Naive thymus-derived CD4-positive, alpha-beta T cell (primary cell): Measurements from ENCODE around the gene PIGA. TPM values are rescaled to one million over a fixed set of nuclear protein-coding genes. Genes with fewer than 3 reads are reported as not detected.
"Not testable (repeated sequence)": the region's sequence is repeated elsewhere in the genome, so short reads cannot be mapped to it uniquely, and the experiment has no call there.

Experiments used
- ATAC-seq: fragments of 150-1000 bp; cut with Tn5 transposase; 2 replicates; pipeline ENCODE4 v1.10.0; 2021; ENCODE audit warnings: mild to moderate bottlenecking, moderate library complexity
- CTCF ChIA-PET: fragments of 350-600 bp; sonication (Branson Sonifier 250); formaldehyde crosslinking; loops from one replicate; lab custom pipeline; 2021; ENCODE audit warnings: antibody characterized with exemption; lab: Charles Lee
- POLR2A ChIA-PET: fragments of 350-600 bp; sonication (Branson Sonifier 250); formaldehyde crosslinking; loops from one replicate; lab custom pipeline; 2021; ENCODE audit warnings: antibody characterized with exemption, inconsistent platforms; lab: Charles Lee
- DNase-seq, 9 donors: peaks; one replicate each; pipeline versions ENCODE4 v3.0.0 to v3.0.0-alpha.2; 2020 to 2022; ENCODE audit warnings: mixed read lengths in 1 of 9
- H3K27ac ChIP-seq: one replicate; pipeline ENCODE4 v1.7.0; 2013; ENCODE audit warnings: mild to moderate bottlenecking, low read depth, low read length, moderate library complexity
- H3K27me3 ChIP-seq, 2 donors: one replicate each; pipeline ENCODE4 v1.7.0; 2013; ENCODE audit warnings: low read length in 2 of 2, mild to moderate bottlenecking in 2 of 2, moderate library complexity in 2 of 2; ENCODE audit not compliant: control insufficient read depth in 2 of 2, insufficient read depth in 2 of 2
- H3K36me3 ChIP-seq, 3 experiments: 1 replicate in 2 of 3; 2 replicates in 1 of 3; pipeline ENCODE4 v1.7.0; 2013; ENCODE audit warnings: low read length in 3 of 3, mild to moderate bottlenecking in 3 of 3, moderate library complexity in 1 of 3; ENCODE audit not compliant: insufficient read depth in 3 of 3, control insufficient read depth in 2 of 3
- H3K4me1 ChIP-seq, 2 donors: one replicate each; pipeline ENCODE4 v1.7.0; 2013; ENCODE audit warnings: low read length in 2 of 2, mild to moderate bottlenecking in 2 of 2, moderate library complexity in 1 of 2; ENCODE audit not compliant: control insufficient read depth in 2 of 2, insufficient read depth in 2 of 2
- H3K4me3 ChIP-seq: 2 replicates; pipeline ENCODE4 v1.7.0; 2013; ENCODE audit warnings: mild to moderate bottlenecking, low read length
- H3K9me3 ChIP-seq, 3 experiments: 1 replicate in 2 of 3; 2 replicates in 1 of 3; pipeline ENCODE4 v1.7.0; 2013; ENCODE audit warnings: low read length in 3 of 3; ENCODE audit not compliant: control insufficient read depth in 2 of 3
- H3K27ac Mint-ChIP-seq, 9 donors: one replicate each; pipeline ENCODE4 v1.8.0; 2020 to 2022; ENCODE audit warnings: mixed read lengths in 9 of 9, mild to moderate bottlenecking in 8 of 9, moderate library complexity in 5 of 9, inconsistent platforms in 2 of 9
- H3K27me3 Mint-ChIP-seq, 5 donors: one replicate each; pipeline ENCODE4 v1.8.0; 2021 to 2022; ENCODE audit warnings: mixed read lengths in 5 of 5, mild to moderate bottlenecking in 1 of 5
- H3K36me3 Mint-ChIP-seq, 5 donors: one replicate each; pipeline ENCODE4 v1.8.0; 2020 to 2022; ENCODE audit warnings: mixed read lengths in 5 of 5, mild to moderate bottlenecking in 3 of 5, inconsistent platforms in 1 of 5
- H3K4me1 Mint-ChIP-seq, 7 donors: one replicate each; pipeline ENCODE4 v1.8.0; 2020 to 2022; ENCODE audit warnings: mixed read lengths in 7 of 7, mild to moderate bottlenecking in 3 of 7, inconsistent platforms in 1 of 7
- H3K4me3 Mint-ChIP-seq, 10 donors: one replicate each; pipeline ENCODE4 v1.8.0; 2020 to 2022; ENCODE audit warnings: mild to moderate bottlenecking in 10 of 10, mixed read lengths in 10 of 10, moderate library complexity in 6 of 10, inconsistent platforms in 2 of 10
- H3K9me3 Mint-ChIP-seq, 11 donors: one replicate each; pipeline ENCODE4 v1.8.0; 2020 to 2022; ENCODE audit warnings: mixed read lengths in 11 of 11, mild to moderate bottlenecking in 4 of 11, inconsistent platforms in 1 of 11, moderate library complexity in 1 of 11
- intact Hi-C, 2 donors: fragments of 100-400 bp; cut with micrococcal nuclease; formaldehyde crosslinking; loops; one replicate each; pipeline ENCODE4 v1.15.1; 2023
- polyA plus RNA-seq, 2 donors: library from polyadenylated mRNA; unstranded; fragments of 300-500 nt; fragmentation: Illumina TruSeq; gene quantifications; one replicate each; pipeline ENCODE4 v1.2.3, GENCODE V29; 2021
- total RNA-seq, 6 experiments: library from RNA in 5 of 6; stranded (reverse) in 5 of 6; gene quantifications; 1 replicate in 5 of 6; 2 replicates in 1 of 6; pipeline ENCODE4 v1.2.3 and lab custom pipeline; 2021 to 2026

The PIGA gene
- total and polyA plus RNA-seq, 7 experiments from 2014 or later, result 4.0 to 102 (median 27.2) TPM

DNA sequence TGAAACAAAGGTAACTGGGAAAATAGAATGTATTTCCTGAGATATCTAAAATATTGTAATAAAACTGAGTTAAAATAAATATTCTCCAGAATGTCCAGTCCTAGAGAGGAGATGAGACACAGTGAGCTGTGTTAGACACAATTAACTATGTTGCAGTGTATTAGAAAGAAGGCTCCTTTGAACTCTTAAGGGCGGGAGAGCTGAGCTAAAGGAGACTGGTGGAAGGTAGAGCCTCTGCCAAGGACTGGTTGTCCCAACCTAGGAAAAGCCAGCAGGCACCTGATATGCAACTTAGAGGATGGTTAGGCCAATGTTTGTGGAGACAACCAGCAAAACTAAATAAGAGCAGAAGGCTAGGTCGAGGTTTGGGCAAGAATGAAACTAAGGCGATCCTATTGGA lies 24.2 kb downstream of the PIGA start:
- ATAC-seq, result no peak
- Mint-ChIP-seq H3K4me1 (no peaks in the 10 kb centered on the region), H3K27ac (no peak overlapping the region), H3K4me3 (no peak overlapping the region), H3K9me3 (no peaks in the 10 kb centered on the region), H3K27me3 (no peaks in the 10 kb centered on the region), H3K36me3 (no peaks in the 10 kb centered on the region)
- CTCF ChIA-PET, result no interaction called here
- intact Hi-C loops, result no loop called here
- Histone ChIP-seq H3K4me1 (no peaks in the 10 kb centered on the region), H3K9me3 (no peaks in the 10 kb centered on the region), H3K27ac (no peak overlapping the region), H3K27me3 (no peaks in the 10 kb centered on the region), H3K4me3 (no peak overlapping the region), H3K36me3 (no peaks in the 10 kb centered on the region)
- DNase-seq, result no peak
- POLR2A ChIA-PET, result no interaction called here

DNA sequence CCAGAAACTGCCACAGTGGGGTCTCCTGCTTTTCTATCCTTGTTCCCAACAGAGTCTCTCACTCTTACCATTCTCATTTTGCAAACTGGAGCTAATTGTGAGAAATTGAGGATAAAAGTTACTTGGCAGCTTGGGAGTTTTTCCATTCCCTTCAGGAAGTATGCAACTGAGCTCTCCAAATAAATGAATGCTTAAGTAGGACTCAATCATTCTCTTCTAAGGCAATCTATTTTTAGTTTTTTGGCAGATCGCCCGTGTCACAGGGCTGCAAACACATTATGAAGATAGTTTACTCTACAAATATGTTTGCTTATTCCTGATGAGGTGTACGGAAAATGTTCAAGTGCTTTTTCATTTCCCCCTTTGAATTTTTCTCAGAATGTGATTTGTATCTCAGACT lies 25.2 kb downstream of the PIGA start:
- no peaks in the 10 kb centered on the region for H3K4me1 Mint-ChIP-seq
- Histone ChIP-seq H3K4me1 (no peaks in the 10 kb centered on the region), H3K27me3 (no peaks in the 10 kb centered on the region), H3K9me3 (no peaks in the 10 kb centered on the region), H3K36me3 (no peaks in the 10 kb centered on the region), H3K4me3 (no peak overlapping the region), H3K27ac (no peak overlapping the region)
- no peak overlapping the region for H3K27ac Mint-ChIP-seq
- intact Hi-C loops, result no loop called here
- no peaks in the 10 kb centered on the region for H3K36me3 Mint-ChIP-seq
- DNase-seq, result no peak
- H3K9me3 Mint-ChIP-seq, result no peaks in the 10 kb centered on the region
- no peak overlapping the region for H3K4me3 Mint-ChIP-seq
- no peak for ATAC-seq
- CTCF ChIA-PET, result no interaction called here
- POLR2A ChIA-PET, result no interaction called here
- H3K27me3 Mint-ChIP-seq, result no peaks in the 10 kb centered on the region

DNA sequence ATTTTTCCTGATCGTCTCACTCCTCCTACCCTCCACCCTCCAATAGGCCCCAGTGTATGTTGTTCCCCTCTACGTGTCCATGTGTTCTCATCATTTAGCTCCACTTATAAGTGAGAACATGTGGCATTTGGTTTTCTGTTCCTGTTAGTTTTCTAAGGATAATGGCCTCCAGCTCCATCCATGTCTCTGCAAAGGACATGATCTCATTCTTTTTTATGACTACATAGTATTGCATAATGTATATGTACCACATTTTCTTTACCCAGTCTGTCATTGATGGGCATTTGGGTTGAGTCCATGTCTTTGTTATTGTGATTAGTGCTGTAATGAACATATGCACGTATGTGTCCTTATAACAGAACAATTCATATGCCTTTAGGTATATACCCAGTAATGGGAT lies 29.4 kb downstream of the PIGA start:
- H3K36me3 ChIP-seq, CTCF ChIA-PET, H3K27ac Mint-ChIP-seq, H3K27me3 ChIP-seq, POLR2A ChIA-PET, H3K36me3 Mint-ChIP-seq, H3K4me3 ChIP-seq, H3K4me1 ChIP-seq, H3K4me3 Mint-ChIP-seq, DNase-seq, H3K9me3 Mint-ChIP-seq, ATAC-seq, H3K9me3 ChIP-seq, H3K27me3 Mint-ChIP-seq, H3K27ac ChIP-seq, H3K4me1 Mint-ChIP-seq, intact Hi-C loops: not testable (repeated sequence)

DNA sequence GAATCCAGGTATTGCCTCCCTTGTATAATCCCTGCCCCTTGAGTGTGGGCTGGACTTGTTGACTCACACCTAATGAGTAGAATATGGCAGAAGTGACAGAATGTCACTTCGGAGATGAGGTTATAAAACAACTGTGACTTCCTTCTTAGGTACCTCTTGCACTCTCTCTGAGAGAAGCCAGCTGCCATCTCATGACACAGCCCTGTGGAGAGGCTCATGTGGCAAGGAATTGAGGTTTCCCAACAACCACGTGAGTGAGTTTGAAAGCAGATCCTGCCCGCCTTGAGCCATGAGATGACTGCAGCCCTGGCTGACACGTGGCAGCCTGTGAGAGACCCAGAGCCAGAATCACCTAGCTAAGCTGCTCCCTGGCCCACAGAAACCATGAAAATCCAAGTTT lies 33.4 kb downstream of the PIGA start:
- intact Hi-C loops, result loop anchor here in 1 of 2 donors (2.0 kb wide), 1 partner anchor 167 kb away; no protein-coding TSS in a partner anchor
- Histone ChIP-seq H3K27me3 (no peaks in the 10 kb centered on the region), H3K4me3 (no peak overlapping the region), H3K4me1 (no peaks in the 10 kb centered on the region), H3K36me3 (no peaks in the 10 kb centered on the region), H3K9me3 (no peaks in the 10 kb centered on the region), H3K27ac (no peak overlapping the region)
- H3K4me3 Mint-ChIP-seq, result no peak overlapping the region
- ATAC-seq, result peak; percentile 83
- no peaks in the 10 kb centered on the region for H3K9me3 Mint-ChIP-seq
- no peaks in the 10 kb centered on the region for H3K27me3 Mint-ChIP-seq
- peaks cover 0 to 10% (median 2%) of the 10 kb centered on the region in 7 donors for H3K4me1 Mint-ChIP-seq
- peak in 1 of 9 donors; percentile 19 for DNase-seq
- H3K36me3 Mint-ChIP-seq, result no peaks in the 10 kb centered on the region
- H3K27ac Mint-ChIP-seq, result no peak overlapping the region
- CTCF ChIA-PET, result no interaction called here
- POLR2A ChIA-PET, result no interaction called here

DNA sequence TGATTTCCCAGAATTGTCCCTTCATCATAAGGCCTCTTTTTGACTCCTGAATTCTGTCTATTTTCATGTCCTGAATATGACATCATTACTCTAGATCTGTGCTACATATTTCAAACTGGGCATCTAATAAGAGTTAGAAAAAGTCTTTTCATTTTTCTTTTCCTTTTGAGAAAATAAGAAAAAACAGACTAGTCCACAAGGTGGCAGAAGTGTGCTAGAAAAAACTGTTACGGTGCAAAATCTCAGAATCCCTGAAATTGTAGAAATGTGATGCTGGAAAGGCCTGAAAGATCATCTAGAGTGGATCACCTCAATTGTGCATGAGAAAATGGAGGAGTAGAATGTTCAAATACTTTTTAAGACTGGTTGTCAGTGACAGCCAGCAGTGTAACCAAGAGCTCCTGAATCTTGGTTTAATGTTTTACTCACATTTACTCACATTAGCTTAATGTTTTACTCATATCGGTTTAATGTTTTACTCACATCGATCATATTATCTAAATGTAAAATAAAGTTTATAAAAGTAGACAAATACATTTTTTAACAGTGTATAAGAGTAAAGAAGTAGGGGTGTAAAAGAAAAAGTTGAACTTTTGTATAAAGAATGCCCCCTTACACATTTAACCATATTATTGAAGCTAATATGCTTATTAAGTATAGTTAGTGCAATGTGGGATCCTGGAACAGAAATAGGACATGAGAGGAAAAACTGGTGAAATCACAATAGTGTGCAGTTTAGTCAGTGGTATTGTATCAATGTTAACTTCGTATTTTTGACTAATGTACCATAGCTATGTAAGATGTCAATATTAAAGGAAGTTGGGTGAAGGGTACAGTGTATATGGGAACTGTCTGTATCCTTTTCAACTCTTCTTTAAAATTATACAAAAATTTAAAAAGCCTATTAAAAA lies 35.1 kb downstream of the PIGA start:
- ChIA-PET CTCF (interaction anchor here (1.0 kb wide), 1 partner anchor 38 kb away, joined by 4 read pairs; no protein-coding TSS in a partner anchor), POLR2A (no interaction called here)
- Histone ChIP-seq H3K4me1 (no peaks in the 10 kb centered on the region), H3K36me3 (no peaks in the 10 kb centered on the region), H3K27ac (no peak overlapping the region), H3K27me3 (no peaks in the 10 kb centered on the region), H3K9me3 (no peaks in the 10 kb centered on the region), H3K4me3 (no peak overlapping the region)
- intact Hi-C loops, result loop anchor here (1.0 to 2.0 kb wide), 2 partner anchors 168 to 169 kb away; no protein-coding TSS in a partner anchor
- H3K4me3 Mint-ChIP-seq, result no peak overlapping the region
- H3K9me3 Mint-ChIP-seq, result no peaks in the 10 kb centered on the region
- peaks cover 0 to 10% (median 2%) of the 10 kb centered on the region in 7 donors for H3K4me1 Mint-ChIP-seq
- ATAC-seq (no peak), DNase-seq (peak in 1 of 9 donors; percentile 12)
- no peaks in the 10 kb centered on the region for H3K36me3 Mint-ChIP-seq
- no peaks in the 10 kb centered on the region for H3K27me3 Mint-ChIP-seq
- H3K27ac Mint-ChIP-seq, result peak overlapping the region in 1 of 9 donors; percentile 7

DNA sequence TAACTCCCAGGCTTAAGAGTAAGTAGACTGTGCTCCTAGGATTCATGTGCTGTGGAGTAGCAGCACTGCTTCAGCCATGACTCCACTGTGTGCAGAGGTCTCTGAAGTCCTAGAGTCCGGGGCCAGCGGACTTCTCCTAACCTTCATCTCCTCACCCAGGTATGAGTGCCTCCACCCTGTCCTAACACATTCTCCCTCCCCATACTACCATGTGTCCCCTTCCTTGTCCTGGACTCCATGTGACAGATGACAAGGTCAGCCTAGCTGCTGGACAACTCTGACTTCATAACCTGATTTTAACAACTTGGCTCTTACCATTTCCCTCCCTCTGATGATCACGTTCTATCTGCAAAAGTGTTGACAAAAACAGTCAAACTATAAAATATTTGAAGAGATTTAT lies 36.5 kb downstream of the PIGA start:
- Mint-ChIP-seq H3K36me3 (no peaks in the 10 kb centered on the region), H3K27ac (peak overlapping the region in 2 of 9 donors; percentile 10 to 47), H3K4me1 (peaks cover 0 to 10% (median 2%) of the 10 kb centered on the region in 7 donors), H3K27me3 (no peaks in the 10 kb centered on the region), H3K4me3 (no peak overlapping the region), H3K9me3 (no peaks in the 10 kb centered on the region)
- H3K27ac ChIP-seq, result no peak overlapping the region
- ATAC-seq (no peak), DNase-seq (no peak)
- H3K36me3 ChIP-seq, result no peaks in the 10 kb centered on the region
- H3K4me1 ChIP-seq, result no peaks in the 10 kb centered on the region
- intact Hi-C loops, result no loop called here
- no peak overlapping the region for H3K4me3 ChIP-seq
- POLR2A ChIA-PET, result no interaction called here
- CTCF ChIA-PET, result interaction anchor here (0.6 kb wide), 1 partner anchor 561 kb away, joined by 4 read pairs; no protein-coding TSS in a partner anchor
- no peaks in the 10 kb centered on the region for H3K27me3 ChIP-seq
- no peaks in the 10 kb centered on the region for H3K9me3 ChIP-seq

DNA sequence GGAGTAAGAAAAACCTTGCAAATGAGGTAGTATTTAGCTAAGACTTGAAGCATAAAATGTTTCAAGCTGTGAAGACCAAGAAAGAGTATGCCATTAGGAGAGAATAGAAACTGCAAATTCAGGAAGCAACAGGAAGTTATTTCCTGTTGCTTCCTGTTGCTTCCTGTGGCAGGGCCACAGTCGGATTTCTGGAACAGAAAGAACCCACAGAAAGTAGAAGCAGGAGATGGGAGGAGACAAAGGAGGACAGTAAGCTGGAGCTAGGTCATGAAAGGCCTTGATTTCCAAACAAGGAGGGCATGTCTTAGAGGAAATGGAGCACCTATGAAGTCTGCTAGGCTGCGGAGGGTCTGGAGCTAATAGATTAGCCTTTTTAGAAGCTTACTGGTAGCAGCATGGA lies 37.1 kb downstream of the PIGA start:
- DNase-seq, result no peak
- Histone ChIP-seq H3K9me3 (no peaks in the 10 kb centered on the region), H3K36me3 (no peaks in the 10 kb centered on the region), H3K27me3 (no peaks in the 10 kb centered on the region), H3K4me3 (no peak overlapping the region), H3K27ac (no peak overlapping the region), H3K4me1 (no peaks in the 10 kb centered on the region)
- intact Hi-C loops, result no loop called here
- Mint-ChIP-seq H3K36me3 (no peaks in the 10 kb centered on the region), H3K4me1 (peaks cover 0 to 10% (median 2%) of the 10 kb centered on the region in 7 donors), H3K4me3 (no peak overlapping the region), H3K27me3 (no peaks in the 10 kb centered on the region), H3K9me3 (no peaks in the 10 kb centered on the region), H3K27ac (peak overlapping the region in 1 of 9 donors; percentile 47)
- ChIA-PET CTCF (no interaction called here), POLR2A (no interaction called here)
- no peak for ATAC-seq
